ENCODE data around the gene MOB2.
A peak's percentile ranks its signal among the peaks of the same experiment; 100 is the strongest.

MOB2 gene

DNA sequence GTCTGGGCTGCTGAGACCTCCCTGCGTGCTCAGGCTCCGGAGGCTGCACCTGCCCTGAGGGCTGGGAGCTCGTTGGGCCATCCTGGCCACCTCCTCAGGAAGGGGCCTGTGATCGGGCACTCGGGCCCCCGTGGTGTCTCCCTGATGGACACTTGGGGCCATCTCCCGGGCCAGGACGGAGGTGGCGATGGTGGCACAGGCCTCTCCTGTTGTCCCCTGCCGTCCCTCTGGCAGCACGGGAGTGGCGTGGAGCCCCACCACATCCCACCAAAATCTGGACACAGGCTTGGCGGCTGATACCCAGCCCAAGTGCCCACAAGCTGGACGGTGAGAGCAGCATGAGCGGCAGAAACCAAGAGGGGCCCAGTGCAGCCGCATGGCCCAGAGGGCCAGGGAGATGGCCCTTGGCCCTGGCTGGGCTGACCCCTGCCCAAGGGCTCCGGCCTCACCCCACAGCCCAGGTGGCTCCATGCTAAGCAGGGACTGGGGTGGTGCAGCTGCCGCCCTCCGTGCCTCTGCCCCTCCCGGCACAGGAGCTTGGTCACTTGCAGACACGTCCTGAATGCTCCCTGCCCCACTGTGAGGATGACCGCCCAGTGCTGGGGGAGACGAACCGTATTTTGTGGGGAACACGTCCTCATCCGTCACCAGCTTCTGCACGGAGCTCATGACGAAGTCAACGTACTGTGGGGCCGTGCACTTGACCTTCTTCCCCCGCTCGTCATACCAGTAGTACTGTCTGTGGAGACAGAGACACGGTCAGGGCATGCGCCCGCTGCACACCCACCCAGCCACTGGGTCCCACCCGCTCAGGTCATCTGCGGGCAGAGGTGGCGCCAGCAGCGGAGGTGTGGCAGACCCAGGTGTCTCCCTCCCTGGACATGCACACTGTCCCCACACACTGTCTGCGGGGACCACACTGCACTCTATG is 15.6 kb downstream of the MOB2 start:
- DNase-seq, result no peak

- no peak for DNase-seq
Measured at GRCh38 chr11:1469911-1470680, 16.5 kb downstream of the MOB2 start.

DNA sequence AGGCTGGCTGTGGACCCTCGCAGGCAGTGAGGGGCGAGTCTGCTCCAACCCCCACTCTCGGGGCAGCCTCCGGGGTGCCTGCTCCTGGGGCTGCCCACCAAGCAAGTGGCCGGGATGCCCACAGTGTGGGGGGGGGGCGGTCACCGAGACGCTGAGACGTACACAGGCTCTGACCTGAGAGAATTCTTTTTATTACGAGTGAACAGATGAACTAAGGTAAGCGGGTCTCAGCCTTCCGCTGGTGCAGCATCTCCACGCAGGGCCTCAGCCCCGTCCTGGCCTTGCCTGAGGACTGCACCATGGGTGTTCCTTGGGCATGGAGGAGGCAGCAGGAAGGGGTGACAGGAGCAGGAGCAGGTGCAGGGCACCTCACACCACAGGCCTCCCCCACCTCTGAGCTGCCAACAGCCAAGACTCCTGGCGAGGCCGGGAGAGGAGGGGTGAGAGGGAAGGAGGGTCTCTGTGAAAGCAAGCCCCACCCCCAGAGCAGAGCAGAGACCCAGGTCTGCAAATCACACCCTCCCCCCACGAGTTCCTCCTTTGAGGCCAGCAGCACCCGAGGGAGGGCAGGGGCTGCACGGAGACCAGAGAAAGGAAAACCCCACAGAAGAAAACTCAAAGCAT is 17.2 kb downstream of the MOB2 start:
- DNase-seq, result no peak

DNA sequence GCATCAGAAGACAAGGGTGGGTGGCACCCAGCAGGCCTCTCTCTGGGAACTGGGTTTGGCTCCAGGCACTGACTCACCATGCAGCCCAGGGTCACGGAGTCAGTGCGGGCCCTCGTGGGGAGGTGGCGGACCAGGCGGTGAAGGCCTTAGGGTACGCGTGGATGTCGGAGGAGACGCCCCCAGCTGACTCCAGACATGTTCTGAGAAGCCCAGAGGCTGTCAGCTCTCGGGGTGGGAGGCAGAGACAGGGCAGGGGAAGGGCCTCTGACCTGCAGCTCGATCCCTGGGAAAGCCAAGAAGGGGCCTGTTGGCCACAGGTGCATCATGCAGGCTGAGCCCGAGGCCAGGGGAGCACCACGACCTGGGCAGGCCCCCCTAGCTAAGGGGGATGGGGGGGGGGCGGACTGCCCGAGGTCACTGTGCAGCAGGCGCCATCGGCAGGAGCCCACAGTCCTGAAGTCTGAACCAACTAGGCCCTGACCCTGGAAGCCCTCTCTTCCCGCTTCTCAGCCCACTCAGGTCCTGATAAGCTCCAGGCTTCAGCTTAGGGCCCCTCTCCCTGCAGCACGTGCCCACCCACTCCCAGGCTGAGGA is 18.0 kb downstream of the MOB2 start:
- DNase-seq, result no peak

DNA sequence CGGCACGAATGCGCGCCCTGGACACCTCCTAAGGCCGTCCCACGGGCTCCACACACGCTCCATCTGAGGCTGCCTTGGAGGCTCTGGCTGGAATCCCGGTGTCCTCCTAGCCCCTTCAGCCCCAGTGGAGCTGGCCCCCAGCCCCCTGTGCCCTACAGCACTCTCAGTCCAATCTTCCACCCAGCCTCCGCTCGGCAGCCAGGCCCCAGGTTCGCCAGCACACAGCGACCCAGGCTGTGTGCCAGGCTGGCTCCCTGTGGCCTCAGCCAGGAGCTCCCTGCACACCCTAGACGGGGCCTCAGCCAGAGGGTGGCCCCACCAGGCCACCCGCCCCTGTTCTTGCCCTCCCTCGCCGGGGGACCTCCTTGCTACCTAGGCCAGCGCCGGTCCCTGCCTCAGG is 18.6 kb downstream of the MOB2 start:
- DNase-seq, result no peak

GRCh38 chr11:1467270-1467669 is 19.3 kb downstream of the MOB2 start:
- DNase-seq, result no peak

GRCh38 chr11:1466784-1467183 is 19.8 kb downstream of the MOB2 start:
- DNase-seq, result no peak

DNA sequence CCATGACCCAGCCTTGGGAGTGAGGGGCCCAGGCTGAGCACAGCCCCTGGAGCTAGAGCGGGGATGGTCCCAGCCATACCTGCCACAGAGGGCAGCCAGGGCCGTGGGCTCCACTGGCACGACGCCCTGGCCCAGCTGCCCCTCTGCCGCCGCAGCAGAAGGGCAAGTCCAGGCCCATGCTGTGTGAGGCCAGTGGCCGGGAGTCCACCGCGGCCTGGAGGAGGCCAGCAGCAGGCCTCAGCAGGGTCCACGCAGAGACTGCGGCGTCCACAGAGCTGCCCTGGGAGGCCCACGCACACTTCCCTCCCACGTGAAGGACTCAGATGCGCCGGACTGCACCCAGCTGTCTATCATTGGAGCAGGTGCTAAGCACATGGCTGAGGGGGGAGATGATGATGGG is 23.5 kb downstream of the MOB2 start:
- no peak for DNase-seq

DNA sequence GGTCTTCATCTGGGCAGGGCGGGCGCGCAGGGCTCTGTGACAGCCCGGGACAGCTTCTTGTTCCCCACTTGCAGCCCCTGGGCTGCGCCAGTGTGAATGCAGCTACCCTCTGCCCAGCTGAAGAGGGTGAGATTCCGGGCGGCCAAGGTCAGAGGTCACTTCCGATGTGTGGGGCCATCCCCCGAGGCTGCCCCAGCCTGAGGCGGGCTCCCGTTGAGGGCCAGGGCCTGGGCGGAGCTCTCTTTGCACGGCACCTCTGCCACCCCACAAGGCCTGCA is 23.9 kb downstream of the MOB2 start:
- DNase-seq, result no peak

GRCh38 chr11:1461826-1462697 is 24.5 kb downstream of the MOB2 start:
- no peak for DNase-seq

DNA sequence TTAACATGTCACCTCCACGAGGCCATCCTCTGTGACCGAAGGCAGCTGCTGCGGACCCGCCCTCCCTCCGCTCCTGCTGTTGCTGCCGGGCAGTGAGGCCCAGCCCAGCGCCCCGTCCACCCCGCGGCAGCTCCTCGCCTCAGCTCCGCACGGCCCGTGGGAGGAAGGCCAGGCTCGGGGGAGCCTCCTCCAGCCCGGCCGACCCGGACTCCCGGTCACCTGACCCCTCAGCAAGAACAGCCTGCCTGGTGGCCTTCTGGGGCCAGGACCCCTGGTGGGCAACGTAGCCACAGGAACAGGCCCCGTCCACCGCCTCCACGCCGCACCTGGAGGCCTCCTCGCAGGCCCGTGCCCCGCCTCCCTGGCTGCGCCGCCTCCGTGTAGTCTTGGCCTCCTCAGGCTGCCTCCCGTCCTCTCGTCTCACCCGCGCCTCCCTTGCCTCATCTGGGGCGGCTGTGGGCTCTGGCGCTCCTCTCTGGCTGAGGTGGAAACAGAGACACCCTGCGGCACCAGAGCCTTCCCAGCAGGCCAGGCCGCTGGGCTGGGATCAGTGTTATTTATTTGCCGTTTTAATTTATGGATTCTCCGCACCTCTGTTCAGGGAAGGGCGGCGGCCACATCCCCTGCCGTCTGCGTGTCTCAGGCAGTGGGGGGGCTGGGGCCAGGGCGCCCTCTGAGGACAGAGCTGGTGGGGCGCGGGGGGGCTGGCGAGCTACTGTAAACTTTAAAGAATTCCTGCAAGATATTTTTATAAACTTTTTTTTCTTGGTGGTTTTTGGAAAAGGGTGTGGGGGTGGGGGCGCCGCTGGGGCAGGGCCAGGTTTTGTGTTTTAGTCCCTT is 25.4 kb downstream of the MOB2 start:
- DNase-seq, result no peak

DNA sequence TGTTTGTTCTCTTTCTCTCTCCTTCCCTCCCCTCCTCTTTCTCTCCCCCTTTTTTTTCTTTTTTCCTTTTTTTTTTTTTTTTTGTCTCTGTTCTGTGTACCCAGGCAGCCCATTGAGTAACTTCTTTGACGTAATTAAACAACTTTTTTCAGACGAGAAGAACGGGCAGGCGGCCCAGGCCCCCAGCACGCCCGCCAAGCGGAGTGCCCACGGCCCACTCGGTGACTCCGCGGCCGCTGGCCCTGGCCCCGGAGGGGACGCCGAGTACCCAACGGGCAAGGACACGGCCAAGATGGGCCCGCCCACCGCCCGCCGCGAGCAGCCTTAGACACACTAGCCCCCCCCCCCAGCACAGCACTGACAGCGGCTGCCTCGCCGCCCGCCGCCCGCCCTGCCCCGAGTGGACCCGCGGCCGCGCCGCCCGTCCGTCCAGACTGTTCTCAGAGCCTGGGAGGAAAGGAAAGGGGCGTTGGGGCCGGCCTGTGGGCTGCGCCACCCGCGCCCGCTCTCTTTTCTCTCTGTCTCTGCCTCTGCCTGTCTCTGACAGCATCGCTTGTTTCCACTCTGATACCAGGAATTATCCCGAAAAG is 26.1 kb downstream of the MOB2 start:
- no peak for DNase-seq

GRCh38 chr11:1459764-1460395 is 26.7 kb downstream of the MOB2 start:
- DNase-seq, result no peak

DNA sequence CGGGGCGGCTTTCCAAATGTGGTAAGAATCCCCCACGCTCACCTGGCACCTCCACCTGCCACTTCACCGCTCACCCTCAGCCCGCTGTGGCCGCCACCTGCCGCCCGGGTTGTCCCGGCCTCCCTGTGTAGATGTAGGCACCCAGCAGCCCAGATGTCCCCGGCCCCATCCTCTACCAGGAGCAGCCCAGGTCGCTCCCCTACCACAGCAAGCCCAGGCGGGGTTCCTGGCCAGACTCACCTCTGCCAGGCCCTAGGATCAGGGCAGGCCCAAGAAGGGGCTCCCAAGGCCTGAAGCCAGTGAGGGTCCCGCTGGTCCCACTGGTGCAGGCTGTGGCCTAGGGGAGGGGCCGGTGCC is 27.4 kb downstream of the MOB2 start:
- DNase-seq, result no peak

DNA sequence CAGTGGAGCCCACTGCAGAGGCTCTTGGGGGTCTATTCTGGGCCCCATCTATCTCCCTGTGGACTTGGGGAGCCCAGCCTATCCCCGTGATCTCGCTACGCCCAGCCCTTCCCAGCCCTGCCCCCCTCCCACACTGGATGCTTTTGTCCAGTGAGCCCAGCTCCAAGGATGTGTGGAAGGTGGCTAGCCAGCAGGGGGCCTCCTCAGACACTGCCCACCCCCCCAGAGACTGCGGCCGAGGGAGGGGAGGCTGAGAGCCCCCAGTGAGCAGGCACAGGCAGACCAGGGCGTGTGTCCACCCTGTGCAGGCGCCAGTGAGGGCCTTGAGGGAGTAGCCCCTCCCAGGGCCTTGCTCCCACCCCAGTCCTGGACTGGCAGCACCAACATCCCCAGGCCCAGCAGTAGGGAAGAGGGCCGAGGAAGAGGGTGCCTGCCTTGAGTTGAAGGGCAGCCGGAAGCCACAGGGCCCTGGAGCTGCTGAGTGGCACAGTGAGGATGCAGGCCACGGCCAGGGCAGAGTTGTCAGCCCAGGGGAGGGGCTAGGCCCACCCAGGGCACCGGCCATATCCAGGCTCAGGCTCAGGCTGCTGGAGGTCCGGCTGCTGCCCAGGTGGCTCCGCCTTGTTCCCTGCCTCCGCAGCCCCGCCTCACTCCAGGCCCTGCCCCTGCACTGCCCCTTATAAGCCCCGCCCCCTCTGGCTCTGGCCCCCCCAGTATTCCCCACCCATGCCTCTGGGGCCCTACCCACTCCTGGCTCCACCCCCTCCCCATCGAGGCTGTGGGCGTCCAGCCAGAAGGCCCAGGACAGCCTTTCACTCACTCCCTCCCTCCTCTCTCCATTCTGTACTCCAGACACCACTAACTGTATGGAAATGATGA is 28.0 kb downstream of the MOB2 start:
- DNase-seq, result peak; percentile 34

DNA sequence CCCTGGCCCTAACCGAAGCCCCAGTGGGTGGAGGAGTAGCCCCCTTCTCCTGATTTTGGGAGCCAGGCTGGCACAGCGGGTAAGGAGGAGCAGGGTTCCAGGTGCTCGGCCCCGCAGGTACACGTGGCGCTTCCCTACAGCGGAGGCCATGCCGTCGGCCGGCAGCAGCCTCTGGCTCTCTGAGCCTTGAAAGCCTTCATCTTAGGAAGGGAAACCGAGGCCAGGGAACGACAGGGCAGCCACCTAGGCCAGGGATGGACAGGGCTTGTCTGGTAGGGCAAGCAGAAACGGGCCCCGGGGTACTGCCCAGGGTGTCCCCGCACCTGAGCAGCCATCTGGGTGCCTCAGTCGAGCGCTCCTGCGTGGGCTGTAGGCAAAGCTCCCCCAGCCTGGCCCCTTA is 28.7 kb downstream of the MOB2 start:
- no peak for DNase-seq

- DNase-seq, result no peak
Measured at GRCh38 chr11:1457326-1457680, 29.3 kb downstream of the MOB2 start.

DNA sequence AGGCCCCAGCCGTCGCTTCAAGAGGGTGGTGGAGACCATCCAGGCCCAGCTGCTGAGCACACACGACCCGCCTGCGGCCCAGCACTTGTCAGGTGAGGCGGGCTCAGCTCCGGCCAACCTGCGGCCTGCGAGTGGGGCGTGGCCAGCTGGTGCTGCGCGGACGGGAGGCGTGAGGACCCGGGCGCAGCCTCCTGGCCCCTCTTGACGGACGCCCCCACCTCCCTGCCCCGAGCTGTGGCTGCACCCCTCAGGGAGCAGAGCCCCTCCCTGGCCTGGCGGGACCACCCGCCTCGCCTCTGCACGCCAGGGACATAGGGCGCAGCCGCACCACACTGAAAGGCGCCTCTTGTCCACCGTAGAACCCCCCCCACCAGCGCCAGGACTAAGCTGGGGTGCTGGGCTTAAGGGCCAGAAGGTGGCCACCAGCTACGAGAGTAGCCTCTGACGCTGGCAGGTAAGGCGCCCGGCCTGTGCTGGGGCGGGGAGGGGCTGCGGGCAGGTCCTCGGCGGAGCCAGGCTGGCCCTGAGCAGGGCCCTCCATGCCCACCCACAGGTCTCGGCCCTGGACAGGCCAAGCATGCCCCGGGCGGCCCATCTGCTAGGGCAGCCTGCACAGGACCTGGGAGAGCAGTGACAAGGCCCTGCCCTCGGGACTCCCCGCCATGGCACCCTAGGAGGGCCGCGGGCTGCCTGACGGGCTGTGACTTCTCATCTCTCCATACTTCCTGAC is 29.8 kb downstream of the MOB2 start:
- no peak for DNase-seq

GRCh38 chr11:1456176-1456575 is 30.4 kb downstream of the MOB2 start:
- DNase-seq, result no peak
